ENCODE data around the gene NACAD.

DNA sequence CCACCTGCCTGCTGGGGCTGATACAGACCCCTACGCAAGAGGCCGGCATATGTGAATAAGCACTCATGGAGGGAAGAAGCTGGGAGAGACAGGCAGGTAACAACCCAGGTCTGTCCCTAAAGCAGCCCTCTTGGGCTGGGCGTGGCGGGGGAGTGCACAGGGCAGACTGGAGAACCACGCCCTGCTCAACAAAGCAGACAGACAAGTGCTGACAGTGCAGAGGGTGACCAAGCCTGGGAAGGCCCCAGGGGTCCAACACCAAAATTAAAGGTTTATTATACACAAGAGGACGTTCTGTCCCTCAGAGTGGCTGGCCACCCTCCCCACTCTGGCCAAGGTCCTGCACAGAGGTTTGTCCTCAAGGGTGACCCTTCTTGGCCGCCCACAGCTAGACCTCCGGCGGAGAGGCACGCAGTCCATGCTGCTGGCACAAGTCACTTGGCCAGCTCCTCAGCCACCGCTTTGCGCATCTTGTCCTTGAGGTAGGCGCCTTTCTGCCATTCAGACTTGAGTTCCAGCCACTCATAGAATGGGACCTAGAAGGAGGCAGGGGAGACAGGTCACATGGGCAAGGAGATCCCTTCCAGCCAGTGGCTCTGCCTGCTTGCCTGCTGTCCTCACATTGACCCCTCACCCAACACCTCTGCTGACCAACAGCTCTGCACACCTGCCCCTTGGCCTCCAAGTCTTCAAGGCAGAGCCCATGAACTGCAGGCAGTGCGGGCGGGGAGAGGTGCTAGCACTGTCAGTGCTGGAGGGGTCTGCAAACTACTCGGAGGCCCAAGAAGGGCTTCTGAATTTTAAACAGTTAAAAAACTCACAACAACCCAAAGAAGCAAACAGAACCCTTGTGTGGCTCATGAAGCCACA, 11.4 kb upstream of the NACAD start:
- TF ChIP-seq, protein P1, sequence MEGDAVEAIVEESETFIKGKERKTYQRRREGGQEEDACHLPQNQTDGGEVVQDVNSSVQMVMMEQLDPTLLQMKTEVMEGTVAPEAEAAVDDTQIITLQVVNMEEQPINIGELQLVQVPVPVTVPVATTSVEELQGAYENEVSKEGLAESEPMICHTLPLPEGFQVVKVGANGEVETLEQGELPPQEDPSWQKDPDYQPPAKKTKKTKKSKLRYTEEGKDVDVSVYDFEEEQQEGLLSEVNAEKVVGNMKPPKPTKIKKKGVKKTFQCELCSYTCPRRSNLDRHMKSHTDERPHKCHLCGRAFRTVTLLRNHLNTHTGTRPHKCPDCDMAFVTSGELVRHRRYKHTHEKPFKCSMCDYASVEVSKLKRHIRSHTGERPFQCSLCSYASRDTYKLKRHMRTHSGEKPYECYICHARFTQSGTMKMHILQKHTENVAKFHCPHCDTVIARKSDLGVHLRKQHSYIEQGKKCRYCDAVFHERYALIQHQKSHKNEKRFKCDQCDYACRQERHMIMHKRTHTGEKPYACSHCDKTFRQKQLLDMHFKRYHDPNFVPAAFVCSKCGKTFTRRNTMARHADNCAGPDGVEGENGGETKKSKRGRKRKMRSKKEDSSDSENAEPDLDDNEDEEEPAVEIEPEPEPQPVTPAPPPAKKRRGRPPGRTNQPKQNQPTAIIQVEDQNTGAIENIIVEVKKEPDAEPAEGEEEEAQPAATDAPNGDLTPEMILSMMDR (IDR thresholded peaks at IDR 0.05), result no peak
- no peak for TF ChIP-seq POLR2A (IDR thresholded peaks at IDR 0.05)

All from uterus (tissue), 2 donors.